Activated naive CD4-positive, alpha-beta T cell treated with anti-CD3 and anti-CD28 coated beads, Interleukin-2, amount 10 ng/mL, durations not matched to agents 7 days and 5 days (primary cell): ENCODE results near the gene TDP1.

Experiments
- CTCF ChIA-PET: fragments of 350-600 bp; sonication (Branson Sonifier 250); formaldehyde crosslinking; loops from one replicate; lab custom pipeline; 2021; ENCODE audit warnings: antibody characterized with exemption; lab: Charles Lee
- DNase-seq: peaks from one replicate; pipeline ENCODE4 v3.0.0-alpha.2; 2020
- H3K27ac Mint-ChIP-seq: one replicate; pipeline ENCODE4 v1.8.0; 2021; ENCODE audit warnings: mild to moderate bottlenecking, moderate library complexity, mixed read lengths
- H3K27me3 Mint-ChIP-seq: one replicate; pipeline ENCODE4 v1.8.0; 2021; ENCODE audit warnings: mild to moderate bottlenecking, mixed read lengths
- H3K36me3 Mint-ChIP-seq: one replicate; pipeline ENCODE4 v1.8.0; 2021; ENCODE audit warnings: mixed read lengths
- H3K4me1 Mint-ChIP-seq: one replicate; pipeline ENCODE4 v1.8.0; 2021; ENCODE audit warnings: mixed read lengths
- H3K4me3 Mint-ChIP-seq: one replicate; pipeline ENCODE4 v1.8.0; 2021; ENCODE audit warnings: mild to moderate bottlenecking, moderate library complexity, mixed read lengths
- H3K9me3 Mint-ChIP-seq: one replicate; pipeline ENCODE4 v1.8.0; 2021; ENCODE audit warnings: mixed read lengths

Gene TDP1

DNA sequence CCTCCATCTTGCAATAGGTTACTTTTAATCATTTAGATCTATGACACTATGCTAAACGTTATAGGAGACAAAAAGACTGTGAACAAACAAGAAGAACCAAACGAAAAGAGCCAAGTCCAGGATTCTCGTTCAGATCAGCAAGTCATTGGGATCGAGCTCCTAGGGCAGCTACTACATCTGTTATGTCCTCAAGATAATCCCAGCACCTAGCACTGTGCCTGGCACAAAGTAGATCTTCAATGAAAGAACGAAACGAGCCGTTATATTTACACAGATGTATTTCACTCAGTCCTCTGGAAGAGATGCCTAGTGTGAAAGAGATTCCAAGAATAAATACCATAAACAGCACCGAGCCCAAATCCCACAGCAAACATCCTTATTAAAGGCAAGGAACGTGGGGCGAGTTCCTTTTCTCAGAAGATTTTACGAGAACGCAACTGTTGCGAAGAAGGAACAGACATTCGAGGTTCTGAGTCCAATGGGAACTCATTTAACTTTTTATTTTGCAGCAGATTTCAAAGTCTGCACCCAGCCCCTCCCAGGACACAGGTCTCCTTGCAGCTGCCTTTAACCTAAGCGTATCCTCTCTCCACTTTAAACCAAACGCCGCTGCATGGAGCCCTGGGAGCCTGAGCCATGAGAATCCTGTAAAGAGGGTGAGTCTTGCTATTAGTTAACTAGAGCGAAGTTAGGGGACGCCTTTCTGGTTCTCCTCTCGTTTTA lies 544 bp upstream of the TDP1 start:
- DNase-seq = no peak
- Mint-ChIP-seq H3K4me1 (peaks cover 58% of the 10 kb centered on the region), H3K4me3 (peak overlapping the region; percentile 97), H3K9me3 (no peaks in the 10 kb centered on the region), H3K36me3 (peaks cover 32% of the 10 kb centered on the region), H3K27me3 (peaks cover 3% of the 10 kb centered on the region), H3K27ac (peak overlapping the region; percentile 94)
- CTCF ChIA-PET = interaction anchor here (1.7 kb wide), 1 partner anchor 281 kb away, joined by 4 read pairs; no protein-coding TSS in a partner anchor

DNA sequence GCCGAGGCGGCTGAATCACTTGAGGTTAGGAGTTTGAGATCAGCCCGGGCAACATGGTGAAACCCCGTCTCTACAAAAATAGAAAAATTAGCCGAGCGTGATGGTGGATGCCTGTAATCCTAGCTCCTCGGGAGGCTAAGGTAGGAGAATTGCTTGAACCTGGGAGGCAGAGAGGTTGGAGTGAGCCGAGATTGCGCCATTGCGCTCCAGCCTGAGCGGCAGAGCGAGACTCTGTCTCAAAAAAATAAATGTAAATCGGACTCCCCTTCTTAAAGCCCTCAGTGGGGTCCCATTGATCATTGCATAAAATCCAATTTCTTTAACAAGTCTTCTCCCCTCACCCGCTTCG lies 908 bp downstream of the TDP1 start:
- peak overlapping the region; percentile 97 for H3K4me3 Mint-ChIP-seq
- CTCF ChIA-PET = interaction anchor here (1.3 to 2.5 kb wide), 2 partner anchors 17 kb away, joined by 6 to 11 read pairs; no protein-coding TSS in a partner anchor
- H3K27ac Mint-ChIP-seq = peak overlapping the region; percentile 99
- H3K36me3 Mint-ChIP-seq = peaks cover 44% of the 10 kb centered on the region
- H3K4me1 Mint-ChIP-seq = peaks cover 72% of the 10 kb centered on the region
- no peak for DNase-seq
- H3K27me3 Mint-ChIP-seq = peaks cover 3% of the 10 kb centered on the region
- H3K9me3 Mint-ChIP-seq = no peaks in the 10 kb centered on the region

DNA sequence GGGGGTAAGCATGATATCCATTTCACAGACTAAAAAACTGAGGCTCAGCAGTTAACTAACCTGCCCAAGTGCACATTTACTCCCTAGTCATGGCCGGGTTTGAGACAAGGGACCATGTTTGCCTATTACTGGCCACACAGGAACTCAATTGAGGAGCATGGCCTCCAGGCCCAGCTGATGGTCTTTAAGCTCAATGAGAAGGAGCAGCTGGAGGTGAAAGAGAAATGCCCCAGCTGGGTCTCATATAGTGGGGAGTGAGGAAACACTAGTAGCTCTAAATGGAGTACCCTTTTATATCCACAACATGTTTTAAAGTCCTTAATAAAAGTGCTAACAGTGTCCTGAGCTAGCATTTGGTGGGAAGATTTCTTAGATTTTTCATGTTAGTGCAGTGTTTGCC lies 1.6 kb downstream of the TDP1 start:
- peak overlapping the region; percentile 99 for H3K27ac Mint-ChIP-seq
- peak overlapping the region; percentile 97 for H3K4me3 Mint-ChIP-seq
- no peak for DNase-seq
- no peaks in the 10 kb centered on the region for H3K9me3 Mint-ChIP-seq
- peaks cover 74% of the 10 kb centered on the region for H3K4me1 Mint-ChIP-seq
- CTCF ChIA-PET = interaction anchor here (1.0 to 2.5 kb wide), 2 partner anchors 18 to 277 kb away, joined by 3 to 11 read pairs; no protein-coding TSS in a partner anchor
- H3K27me3 Mint-ChIP-seq = peaks cover 3% of the 10 kb centered on the region
- H3K36me3 Mint-ChIP-seq = peaks cover 49% of the 10 kb centered on the region

DNA sequence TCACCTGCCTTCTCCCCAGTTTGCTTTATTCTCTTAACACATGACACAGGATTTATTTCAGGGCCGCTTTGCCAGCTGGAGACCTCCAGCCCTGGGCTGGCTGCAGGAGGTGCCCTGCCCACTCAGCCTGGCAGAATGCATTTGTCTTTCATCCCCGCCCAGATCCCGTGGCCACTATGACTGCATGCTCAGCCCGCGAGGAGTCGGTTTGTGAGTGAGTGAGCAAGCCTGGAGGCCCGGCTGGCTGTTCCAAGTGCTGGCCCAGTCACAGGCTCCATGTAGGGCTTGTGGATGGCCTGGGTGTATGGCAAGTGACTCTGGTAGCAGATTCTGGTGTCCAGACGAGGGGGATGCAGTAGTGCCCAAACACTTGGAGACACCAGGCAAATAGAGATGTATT lies 2.1 kb downstream of the TDP1 start:
- Mint-ChIP-seq H3K27ac (no peak overlapping the region), H3K4me1 (peaks cover 73% of the 10 kb centered on the region), H3K27me3 (peaks cover 3% of the 10 kb centered on the region), H3K9me3 (no peaks in the 10 kb centered on the region), H3K36me3 (peaks cover 53% of the 10 kb centered on the region), H3K4me3 (peak overlapping the region; percentile 97)
- CTCF ChIA-PET = interaction anchor here (1.0 to 2.5 kb wide), 2 partner anchors 19 to 276 kb away, joined by 3 to 11 read pairs; no protein-coding TSS in a partner anchor
- no peak for DNase-seq

DNA sequence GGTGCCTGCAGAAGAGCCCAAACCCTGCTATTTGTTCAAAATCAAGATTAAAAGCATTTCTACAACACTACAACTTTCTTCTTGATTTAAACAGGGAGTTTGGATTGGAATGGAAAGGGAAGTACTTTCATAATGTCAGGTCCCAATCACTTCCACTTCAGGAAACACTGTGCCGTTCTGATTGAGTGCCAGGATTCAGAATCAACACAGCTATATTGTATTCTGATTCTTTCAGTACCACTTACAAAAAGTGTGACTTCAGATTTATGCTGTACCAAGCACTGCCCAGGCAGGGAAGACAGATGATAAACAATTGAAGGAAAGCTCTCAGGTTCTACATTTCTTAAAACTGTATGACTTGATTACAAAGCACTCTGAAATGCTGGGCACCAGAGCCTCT lies 3.2 kb downstream of the TDP1 start:
- Mint-ChIP-seq H3K4me3 (no peak overlapping the region), H3K36me3 (peaks cover 64% of the 10 kb centered on the region), H3K27ac (peak overlapping the region; percentile 49), H3K27me3 (peaks cover 3% of the 10 kb centered on the region), H3K4me1 (peaks cover 64% of the 10 kb centered on the region), H3K9me3 (no peaks in the 10 kb centered on the region)
- CTCF ChIA-PET = interaction anchor here (1.7 to 2.3 kb wide), 2 partner anchors 13 to 14 kb away, joined by 4 to 18 read pairs; no protein-coding TSS in a partner anchor
- DNase-seq = no peak

DNA sequence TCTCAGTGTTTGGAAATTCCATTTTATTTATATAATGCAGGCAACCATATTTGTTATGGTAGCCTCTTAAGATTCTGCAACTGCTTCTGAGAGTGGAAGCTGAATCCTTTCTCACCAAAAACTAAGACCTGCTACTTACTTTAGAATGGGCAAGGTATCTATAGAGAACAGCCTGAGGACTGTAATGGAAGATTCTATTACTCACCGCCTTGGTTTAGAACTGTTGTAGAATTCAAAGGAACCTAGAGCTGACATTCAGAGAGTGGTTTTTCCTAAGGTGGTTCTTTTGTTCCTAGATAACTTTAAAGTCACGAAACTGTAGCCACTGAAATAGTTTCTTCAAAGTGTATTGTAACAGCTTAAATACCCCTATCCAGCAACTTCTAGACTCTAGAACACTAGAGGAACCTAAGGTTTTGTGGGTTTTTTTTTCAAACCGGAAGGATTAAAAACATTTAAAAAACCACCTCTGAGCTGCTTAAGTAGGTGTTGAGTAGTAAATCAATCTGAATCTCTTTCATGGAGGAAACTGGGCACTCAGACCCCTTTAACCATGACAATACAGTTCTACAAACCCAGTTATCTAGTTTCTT lies 4.2 kb downstream of the TDP1 start:
- DNase-seq = no peak
- Mint-ChIP-seq H3K4me1 (peaks cover 59% of the 10 kb centered on the region), H3K4me3 (peak overlapping the region; percentile 32), H3K27ac (peak overlapping the region; percentile 88), H3K9me3 (no peaks in the 10 kb centered on the region), H3K27me3 (no peaks in the 10 kb centered on the region), H3K36me3 (peaks cover 72% of the 10 kb centered on the region)
- CTCF ChIA-PET = interaction anchor here (0.9 to 2.3 kb wide), 3 partner anchors 12 to 22 kb away, joined by 4 to 18 read pairs (median 4); no protein-coding TSS in a partner anchor

DNA sequence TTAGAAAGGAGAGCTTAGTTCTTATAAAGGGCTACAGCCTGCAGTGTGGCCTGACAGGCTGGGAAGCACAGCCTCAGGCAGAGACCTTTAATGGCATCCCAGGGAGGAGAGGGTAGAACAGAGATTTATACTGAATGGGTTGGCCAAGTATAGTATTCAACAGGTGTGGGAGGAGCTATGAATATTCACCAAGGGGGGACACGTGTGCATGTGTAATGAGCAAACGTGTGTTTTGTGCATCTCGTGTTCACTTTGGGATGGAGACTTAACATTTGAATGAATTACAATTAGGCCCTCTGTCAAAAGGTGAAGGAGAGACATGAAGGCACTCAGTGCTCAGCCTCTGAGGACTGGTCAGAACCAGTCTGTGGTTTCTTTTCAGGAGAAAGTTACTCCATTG lies 5.2 kb downstream of the TDP1 start:
- H3K9me3 Mint-ChIP-seq = no peaks in the 10 kb centered on the region
- H3K36me3 Mint-ChIP-seq = peaks cover 77% of the 10 kb centered on the region
- H3K4me1 Mint-ChIP-seq = peaks cover 59% of the 10 kb centered on the region
- DNase-seq = no peak
- CTCF ChIA-PET = interaction anchor here (1.1 to 2.3 kb wide), 2 partner anchors 13 kb away, joined by 5 to 18 read pairs; no protein-coding TSS in a partner anchor
- H3K27ac Mint-ChIP-seq = peak overlapping the region; percentile 46
- H3K4me3 Mint-ChIP-seq = no peak overlapping the region
- H3K27me3 Mint-ChIP-seq = no peaks in the 10 kb centered on the region

DNA sequence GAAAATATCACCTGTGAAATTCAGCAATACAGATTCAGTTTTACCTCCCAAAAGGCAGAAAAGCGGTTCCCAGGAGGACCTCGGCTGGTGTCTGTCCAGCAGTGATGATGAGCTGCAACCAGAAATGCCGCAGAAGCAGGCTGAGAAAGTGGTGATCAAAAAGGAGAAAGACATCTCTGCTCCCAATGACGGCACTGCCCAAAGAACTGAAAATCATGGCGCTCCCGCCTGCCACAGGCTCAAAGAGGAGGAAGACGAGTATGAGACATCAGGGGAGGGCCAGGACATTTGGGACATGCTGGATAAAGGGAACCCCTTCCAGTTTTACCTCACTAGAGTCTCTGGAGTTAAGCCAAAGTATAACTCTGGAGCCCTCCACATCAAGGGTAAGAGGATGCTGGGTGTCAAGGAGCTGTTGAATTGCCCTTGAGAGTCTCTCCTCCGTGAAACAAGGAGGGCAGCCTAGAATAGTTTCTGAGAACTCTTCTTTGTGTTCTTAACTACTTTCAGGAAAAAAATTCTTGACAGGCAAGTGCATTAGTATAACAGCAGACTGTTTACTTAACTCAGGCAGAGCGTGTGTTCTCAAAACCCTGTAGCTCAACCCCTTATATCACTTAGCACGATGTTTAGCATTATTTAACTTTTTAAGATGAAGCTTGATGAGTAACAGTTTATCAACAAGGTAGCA lies 7.7 kb downstream of the TDP1 start:
- no peak for DNase-seq
- Mint-ChIP-seq H3K4me1 (peaks cover 37% of the 10 kb centered on the region), H3K27me3 (no peaks in the 10 kb centered on the region), H3K36me3 (peaks cover 73% of the 10 kb centered on the region), H3K9me3 (no peaks in the 10 kb centered on the region), H3K4me3 (no peak overlapping the region), H3K27ac (no peak overlapping the region)
- CTCF ChIA-PET = interaction anchor here (3.1 kb wide), 1 partner anchor 10 kb away, joined by 12 read pairs; no protein-coding TSS in a partner anchor

DNA sequence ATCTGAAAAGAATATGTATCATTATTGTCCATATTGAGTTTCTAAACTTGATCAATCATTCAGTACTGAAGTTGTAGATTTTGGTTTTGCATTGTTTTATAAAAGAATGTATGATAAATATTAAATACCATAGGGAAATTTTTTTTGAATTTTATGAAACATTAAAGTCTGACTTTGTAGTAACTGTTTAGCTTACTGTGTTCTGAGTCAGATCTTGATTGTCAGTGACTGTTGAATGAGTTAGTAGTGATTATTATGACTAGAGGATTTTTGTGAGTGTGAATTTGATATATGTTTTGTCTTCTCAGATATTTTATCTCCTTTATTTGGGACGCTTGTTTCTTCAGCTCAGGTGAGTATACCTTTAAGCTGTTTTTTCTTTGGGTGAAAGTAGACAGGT lies 10.1 kb downstream of the TDP1 start:
- H3K9me3 Mint-ChIP-seq = no peaks in the 10 kb centered on the region
- no peaks in the 10 kb centered on the region for H3K27me3 Mint-ChIP-seq
- H3K27ac Mint-ChIP-seq = no peak overlapping the region
- peaks cover 14% of the 10 kb centered on the region for H3K4me1 Mint-ChIP-seq
- CTCF ChIA-PET = interaction anchor here (0.8 to 3.1 kb wide), 2 partner anchors 7 to 27 kb away, joined by 3 to 12 read pairs; no protein-coding TSS in a partner anchor
- peaks cover 69% of the 10 kb centered on the region for H3K36me3 Mint-ChIP-seq
- H3K4me3 Mint-ChIP-seq = no peak overlapping the region
- no peak for DNase-seq

DNA sequence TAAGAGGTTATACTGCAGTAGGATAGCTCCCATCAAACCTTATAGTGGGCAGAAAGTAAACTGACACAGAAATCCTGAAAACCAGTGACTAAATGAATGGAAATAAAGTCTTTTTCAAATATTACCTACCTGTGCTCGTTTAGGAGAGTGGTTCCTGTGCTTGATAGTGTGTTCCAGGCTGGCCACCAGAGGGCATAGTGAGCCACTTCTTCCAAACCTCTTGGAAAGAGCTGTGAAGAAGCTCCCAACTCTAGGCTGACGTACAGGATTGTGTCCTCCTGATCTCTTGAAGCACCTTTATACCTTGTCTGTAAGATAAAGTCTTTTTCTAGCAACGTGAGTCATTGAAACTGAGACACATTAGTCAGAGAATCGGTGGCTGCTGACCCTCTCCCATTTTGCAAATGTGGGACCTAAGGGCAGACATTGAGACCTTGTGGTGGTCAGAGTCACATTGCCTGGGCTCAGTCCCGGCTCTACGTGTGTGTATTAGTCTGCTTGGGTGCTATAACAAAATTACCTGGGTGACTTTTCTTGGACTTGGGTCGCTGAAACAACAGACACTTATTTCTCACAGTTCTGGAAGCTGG lies 17.6 kb downstream of the TDP1 start:
- Mint-ChIP-seq H3K9me3 (no peaks in the 10 kb centered on the region), H3K4me1 (no peaks in the 10 kb centered on the region), H3K27ac (no peak overlapping the region), H3K36me3 (peaks cover 43% of the 10 kb centered on the region), H3K4me3 (no peak overlapping the region), H3K27me3 (no peaks in the 10 kb centered on the region)
- CTCF ChIA-PET = interaction anchor here (0.6 to 3.4 kb wide), 19 partner anchors 8 to 262 kb away, joined by 3 to 24 read pairs (median 7); no protein-coding TSS in a partner anchor
- peak; percentile 71 for DNase-seq

DNA sequence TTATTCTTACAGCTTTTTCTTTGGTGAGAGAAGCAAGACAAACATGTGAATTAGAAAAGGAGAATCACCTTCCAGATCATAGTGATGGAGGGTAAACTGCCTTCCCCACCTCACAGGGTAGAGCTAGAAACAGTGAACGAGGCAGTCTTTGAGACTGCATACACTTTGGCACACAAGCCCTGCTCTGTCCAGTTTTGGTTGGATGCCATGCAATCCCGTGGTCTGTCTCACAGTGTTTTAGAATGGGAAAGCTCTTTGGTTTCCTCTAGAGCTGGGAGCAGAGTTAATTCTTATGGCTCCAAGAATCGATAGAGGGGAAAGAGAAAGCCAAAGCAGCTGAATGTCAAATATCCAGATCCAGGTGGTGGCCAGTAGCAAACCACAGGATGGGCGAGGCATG lies 21.9 kb downstream of the TDP1 start:
- CTCF ChIA-PET = interaction anchor here (1.1 to 2.2 kb wide), 2 partner anchors 35 to 38 kb away, joined by 4 to 7 read pairs; no protein-coding TSS in a partner anchor

DNA sequence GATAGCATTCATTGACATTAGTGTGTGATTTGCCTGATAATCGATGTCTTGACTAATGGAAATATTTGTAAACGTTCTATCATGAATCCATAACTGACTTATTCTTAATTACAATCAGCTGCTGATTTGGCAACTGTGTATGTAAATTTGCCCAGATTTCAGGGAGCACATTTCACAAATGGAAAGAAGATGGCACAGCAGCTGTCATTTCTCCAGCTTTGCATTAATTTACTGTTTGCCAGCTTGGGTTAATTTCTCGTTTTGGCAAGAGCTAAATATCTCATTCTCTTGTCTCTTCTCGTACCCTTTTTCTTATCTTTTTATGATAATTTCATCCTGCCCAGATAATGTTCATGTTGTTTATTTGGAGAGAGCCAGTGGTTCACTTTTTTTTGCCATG lies 22.9 kb downstream of the TDP1 start:
- no peaks in the 10 kb centered on the region for H3K27me3 Mint-ChIP-seq
- no peak overlapping the region for H3K27ac Mint-ChIP-seq
- CTCF ChIA-PET = interaction anchor here (1.6 kb wide), 1 partner anchor 39 kb away, joined by 7 read pairs; no protein-coding TSS in a partner anchor
- peaks cover 44% of the 10 kb centered on the region for H3K36me3 Mint-ChIP-seq
- H3K4me3 Mint-ChIP-seq = no peak overlapping the region
- no peaks in the 10 kb centered on the region for H3K4me1 Mint-ChIP-seq
- H3K9me3 Mint-ChIP-seq = no peaks in the 10 kb centered on the region
- no peak for DNase-seq

More for the DNA sequence above, 21.9 kb downstream of the TDP1 start:
- peaks cover 40% of the 10 kb centered on the region for H3K36me3 Mint-ChIP-seq
- no peaks in the 10 kb centered on the region for H3K4me1 Mint-ChIP-seq
- no peaks in the 10 kb centered on the region for H3K9me3 Mint-ChIP-seq
- no peak for DNase-seq
- H3K27ac Mint-ChIP-seq = no peak overlapping the region
- no peak overlapping the region for H3K4me3 Mint-ChIP-seq
- no peaks in the 10 kb centered on the region for H3K27me3 Mint-ChIP-seq

DNA sequence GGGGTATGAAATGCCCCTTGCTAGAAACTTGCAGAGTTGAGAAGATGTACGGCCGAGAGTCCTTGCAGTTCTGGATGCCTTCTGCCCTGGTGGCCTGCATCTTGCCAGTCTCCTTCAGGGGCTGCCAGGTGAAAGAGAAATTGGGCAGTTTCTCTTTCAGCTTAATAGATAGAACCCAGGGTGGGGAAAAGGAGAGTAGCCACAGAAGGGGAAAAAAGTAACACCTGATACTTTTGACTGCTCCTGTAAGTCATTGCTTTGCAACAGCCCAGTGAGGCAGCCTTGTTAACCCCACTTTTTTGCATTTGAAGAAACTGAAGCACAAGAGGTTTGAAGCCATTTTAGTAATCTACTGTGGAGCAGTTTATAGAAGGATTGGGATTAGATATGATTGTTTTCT lies 27.6 kb downstream of the TDP1 start:
- no peak for DNase-seq
- Mint-ChIP-seq H3K4me3 (no peak overlapping the region), H3K9me3 (no peaks in the 10 kb centered on the region), H3K27ac (no peak overlapping the region), H3K4me1 (no peaks in the 10 kb centered on the region), H3K36me3 (peaks cover 56% of the 10 kb centered on the region), H3K27me3 (no peaks in the 10 kb centered on the region)
- CTCF ChIA-PET = interaction anchor here (2.9 kb wide), 1 partner anchor 10 kb away, joined by 24 read pairs; no protein-coding TSS in a partner anchor
